HCT116 (cell line): ENCODE measurements around the gene CNTN2. TPM values are rescaled to one million over a fixed set of nuclear protein-coding genes. Genes with fewer than 3 reads are reported as not detected.

Experiments used
- ATAC-seq: fragments of 200-7000 bp; cut with Tn5 transposase; 2 replicates; pipeline ENCODE4 v1.9.1; 2020; ENCODE audit warnings: mild to moderate bottlenecking, moderate library complexity
- BruUV-seq: library from RNA; stranded (reverse); fragments of 400-500 nt; replicated peaks from 2 replicates; lab custom pipeline; 2021; lab: Mats Ljungman, UMichigan
- CTCF ChIA-PET: fragments of 300-600 bp; sonication (Branson Sonifier 250); formaldehyde crosslinking; loops from one replicate; lab custom pipeline; 2021; ENCODE audit warnings: antibody characterized with exemption; lab: Charles Lee
- POLR2A ChIA-PET: fragments of 300-600, 350-600 bp; sonication (Branson Sonifier 250); formaldehyde crosslinking; loops from one replicate; lab custom pipeline; 2021; ENCODE audit warnings: antibody characterized with exemption; lab: Charles Lee
- RAD21 ChIA-PET, 2 experiments: fragments of 300-600 bp; sonication (Branson Sonifier 250); formaldehyde crosslinking; loops; one replicate each; lab custom pipeline; 2023; ENCODE audit warnings: low total read pairs in 2 of 2; ENCODE audit not compliant: uncharacterized antibody in 2 of 2, unreplicated experiment in 2 of 2, low non-redundant PET in 1 of 2; lab: Charles Lee
- DNase-seq: peaks from one replicate; pipeline ENCODE4 v3.0.0-alpha.2; 2010; ENCODE audit warnings: low read depth, low spot score
- H2AFZ ChIP-seq: fragments of 200-600 bp; shearing (Covaris generic), sonication (generic); 2 replicates; pipeline ENCODE4 v1.6.1; 2017; ENCODE audit warnings: low read depth, mixed run types, mixed read lengths, antibody characterized with exemption, low read length; ENCODE audit not compliant: poor library complexity, severe bottlenecking
- H3K27ac ChIP-seq: 2 replicates; pipeline ENCODE4 v1.5.1; 2012; ENCODE audit warnings: low read depth, low read length
- H3K27me3 ChIP-seq: fragments of 200-600 bp; sonication (generic); 2 replicates; pipeline ENCODE4 v1.6.1; 2016; ENCODE audit warnings: mixed run types, low read length, mixed read lengths; ENCODE audit not compliant: insufficient read depth
- H3K36me3 ChIP-seq, 2 experiments: fragments of 200-500 bp in 1 of 2; fragments of 200-600 bp in 1 of 2; sonication (Bioruptor generic) in 1 of 2; sonication (generic) in 1 of 2; 2 replicates each; pipeline versions ENCODE4 v1.5.1 to v1.6.1; 2014 to 2016; ENCODE audit warnings: low read length in 2 of 2, inconsistent platforms in 1 of 2, mixed read lengths in 1 of 2, mixed run types in 1 of 2; ENCODE audit not compliant: insufficient read depth in 2 of 2, control insufficient read depth in 1 of 2
- H3K4me1 ChIP-seq, 2 experiments: fragments of 200-600 bp in 1 of 2; sonication (generic) in 1 of 2; 2 replicates each; pipeline versions ENCODE4 v1.5.1 to v1.6.1; 2012 to 2017; ENCODE audit warnings: low read length in 2 of 2, inconsistent platforms in 1 of 2, mild to moderate bottlenecking in 1 of 2, mixed read lengths in 1 of 2, mixed run types in 1 of 2, moderate library complexity in 1 of 2; ENCODE audit not compliant: insufficient read depth in 2 of 2, control insufficient read depth in 1 of 2
- H3K4me2 ChIP-seq: fragments of 200-600 bp; sonication (generic); 2 replicates; pipeline ENCODE4 v1.6.1; 2017; ENCODE audit warnings: mixed run types, low read length, mixed read lengths
- H3K4me3 ChIP-seq, 2 experiments: fragments of 200-600 bp in 1 of 2; sonication (generic) in 1 of 2; replicated peaks in 1 of 2; 2 replicates each; pipeline ENCODE4 v1.5.1; 2011 to 2016; ENCODE audit warnings: low read length in 2 of 2, control low read depth in 1 of 2, low read depth in 1 of 2, mild to moderate bottlenecking in 1 of 2, mixed read lengths in 1 of 2, mixed run types in 1 of 2
- H3K79me2 ChIP-seq: fragments of 200-600 bp; sonication (generic); 2 replicates; pipeline ENCODE4 v1.6.1; 2017; ENCODE audit warnings: mild to moderate bottlenecking, mixed run types, low read length, moderate library complexity, mixed read lengths; ENCODE audit not compliant: insufficient read depth
- H3K9ac ChIP-seq: fragments of 200-600 bp; sonication (generic); 2 replicates; pipeline ENCODE4 v1.6.1; 2016; ENCODE audit warnings: low read length, mixed read lengths
- H3K9me2 ChIP-seq: fragments of 200-600 bp; sonication (generic), shearing (Covaris generic); 2 replicates; pipeline ENCODE4 v1.6.1; 2017; ENCODE audit warnings: mixed run types, mild to moderate bottlenecking, moderate library complexity; ENCODE audit not compliant: insufficient read depth
- H3K9me3 ChIP-seq, 2 experiments: fragments of 200-500 bp in 1 of 2; fragments of 200-600 bp in 1 of 2; sonication (Bioruptor generic) in 1 of 2; sonication (generic) in 1 of 2; 2 replicates each; pipeline ENCODE4 v1.6.1; 2014 to 2017; ENCODE audit warnings: low read length in 2 of 2, mixed read lengths in 2 of 2, inconsistent platforms in 1 of 2, low read depth in 1 of 2, mild to moderate bottlenecking in 1 of 2, mixed run types in 1 of 2, moderate library complexity in 1 of 2; ENCODE audit not compliant: control insufficient read depth in 1 of 2, insufficient read depth in 1 of 2
- H4K20me1 ChIP-seq: fragments of 200-600 bp; sonication (generic), shearing (Covaris generic); 2 replicates; pipeline ENCODE4 v1.6.1; 2017; ENCODE audit warnings: mixed run types, mild to moderate bottlenecking, moderate library complexity; ENCODE audit not compliant: insufficient read depth
- CEBPB ChIP-seq: IDR thresholded peaks from 2 replicates; pipeline ENCODE4 v1.6.1; 2012; ENCODE audit warnings: low read depth
- CTCF ChIP-seq, 3 experiments: fragments of 200-600 bp in 1 of 3; sonication (generic) in 1 of 3; IDR thresholded peaks in 2 of 3; conservative IDR thresholded peaks in 1 of 3; 2 replicates each; pipeline ENCODE4 v1.5.1; 2012 to 2017; ENCODE audit warnings: low read depth in 2 of 3, low read length in 2 of 3, antibody characterized with exemption in 1 of 3, borderline replicate concordance in 1 of 3, control low read depth in 1 of 3, mild to moderate bottlenecking in 1 of 3, mixed read lengths in 1 of 3, mixed run types in 1 of 3, moderate library complexity in 1 of 3; ENCODE audit not compliant: insufficient read depth in 1 of 3
- ELF1 ChIP-seq: IDR thresholded peaks from 2 replicates; pipeline ENCODE4 v1.6.1; 2012; ENCODE audit warnings: low read depth, borderline replicate concordance
- JUND ChIP-seq: IDR thresholded peaks from 2 replicates; pipeline ENCODE4 v1.6.1; 2012
- POLR2A ChIP-seq: IDR thresholded peaks from 2 replicates; pipeline ENCODE4 v1.7.0; 2011; ENCODE audit warnings: borderline replicate concordance; ENCODE audit not compliant: insufficient read depth, insufficient read length; ENCODE audit errors: extremely low read depth
- RAD21 ChIP-seq: IDR thresholded peaks from 2 replicates; pipeline ENCODE4 v1.6.1; 2012; ENCODE audit warnings: low read depth, mild to moderate bottlenecking
- YY1 ChIP-seq: IDR thresholded peaks from 2 replicates; pipeline ENCODE4 v1.6.1; 2011; ENCODE audit warnings: low read length, low read depth, moderate library complexity, mild to moderate bottlenecking; ENCODE audit not compliant: insufficient replicate concordance; ENCODE audit errors: extremely low read depth
- ZFX ChIP-seq: fragments of 450-650 bp; IDR thresholded peaks from 2 replicates; pipeline ENCODE4 v1.6.1; 2017
- intact Hi-C: fragments of 100-400 bp; cut with micrococcal nuclease; formaldehyde crosslinking; loops from 2 replicates; pipeline ENCODE4 v1.10.0; 2022
- total RNA-seq: library from RNA; stranded (reverse); gene quantifications from one replicate; pipeline ENCODE4 v1.2.1, GENCODE V29; 2021; ENCODE audit not compliant: unreplicated experiment
- TF ChIP-seq, protein P1 (sequence below): IDR thresholded peaks from 2 replicates; pipeline ENCODE4 v1.6.1; 2012

The CNTN2 gene
- total RNA-seq, 1 experiment from 2014 or later, result 0.15 TPM

- Histone ChIP-seq H3K9ac (no peak overlapping the region), H3K4me3 (no peak overlapping the region), H3K4me2 (no peak overlapping the region), H3K9me3 (no peaks in the 10 kb centered on the region), H3K27ac (no peak overlapping the region), H3K4me1 (no peaks in the 10 kb centered on the region; a peak in 1 of 4 replicates), H4K20me1 (no peaks in the 10 kb centered on the region), H3K9me2 (no peaks in the 10 kb centered on the region), H3K36me3 (no peaks in the 10 kb centered on the region), H3K27me3 (no peaks in the 10 kb centered on the region), H3K79me2 (no peaks in the 10 kb centered on the region), H2AFZ (no peak overlapping the region)
- no TSS peak for BruUV-seq
- no peak for DNase-seq
- ChIA-PET POLR2A (no interaction called here), RAD21 (no interaction called here), CTCF (interaction anchor here (1.1 to 2.2 kb wide), 2 partner anchors 76 to 89 kb away, joined by 3 to 14 read pairs; no protein-coding TSS in a partner anchor)
- no peak for TF ChIP-seq YY1
- no peak for TF ChIP-seq ZFX
- no peak for TF ChIP-seq CTCF (IDR thresholded peaks at IDR 0.05 in 2 of 3, conservative IDR thresholded peaks at IDR 0.05 in 1 of 3; ENCODE audit: borderline replicate concordance in 1 of 3, insufficient read depth in 1 of 3, low read depth in 2 of 3, low read length in 2 of 3)
- TF ChIP-seq CEBPB, result no peak
- no peak for TF ChIP-seq RAD21
- TF ChIP-seq, protein P1, sequence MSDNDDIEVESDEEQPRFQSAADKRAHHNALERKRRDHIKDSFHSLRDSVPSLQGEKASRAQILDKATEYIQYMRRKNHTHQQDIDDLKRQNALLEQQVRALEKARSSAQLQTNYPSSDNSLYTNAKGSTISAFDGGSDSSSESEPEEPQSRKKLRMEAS, result no peak
- TF ChIP-seq POLR2A, result no peak
- TF ChIP-seq JUND, result no peak
- no peak for TF ChIP-seq ELF1
- no peak for ATAC-seq
- intact Hi-C loops, result loop anchor here (5.0 kb wide), 1 partner anchor 258 kb away; no protein-coding TSS in a partner anchor
Measured at GRCh38 chr1:205064741-205065316, 21.8 kb downstream of the CNTN2 start.
